HepG2 (cell line): ENCODE measurements around the gene DLG3. TPM values are rescaled to one million over a fixed set of nuclear protein-coding genes. Genes with fewer than 3 reads are reported as not detected.

Experiments
- ATAC-seq: fragments of 200-7000 bp; cut with Tn5 transposase; 3 replicates; pipeline ENCODE4 v1.9.1; 2020; ENCODE audit warnings: mild to moderate bottlenecking, moderate library complexity
- BruUV-seq: library from RNA; stranded (reverse); fragments of 400-500 nt; replicated peaks from 2 replicates; lab custom pipeline; 2021; lab: Mats Ljungman, UMichigan
- CTCF ChIA-PET: fragments of 300-600 bp; formaldehyde crosslinking; extraction: SDS; loops from one replicate; lab custom pipeline; 2021; ENCODE audit warnings: low total read pairs, inconsistent platforms, low intra/inter-chr PET ratio; lab: Yijun Ruan, JAX
- POLR2A ChIA-PET: fragments of 350-600 bp; sonication (Branson Sonifier 250); formaldehyde crosslinking; loops from one replicate; lab custom pipeline; 2020; ENCODE audit warnings: antibody characterized with exemption, inconsistent platforms; lab: Yijun Ruan, JAX
- DNase-seq: peaks from one replicate; pipeline ENCODE4 v3.0.0-alpha.2; 2015; ENCODE audit warnings: low spot score
- FAIRE-seq: peaks from 3 replicates; lab custom pipeline; 2011; peaks lifted over from hg19 to GRCh38; lab: Jason Lieb, UNC
- H2AFZ ChIP-seq: one replicate; pipeline ENCODE4 v1.6.1; 2011; ENCODE audit warnings: low read length, inconsistent platforms
- H3K27ac ChIP-seq: fragments of 300-600 bp; 3 replicates; pipeline ENCODE4 v1.8.0; 2011; ENCODE audit warnings: mixed run types, mild to moderate bottlenecking, mixed read lengths, low read length, inconsistent platforms; ENCODE audit not compliant: insufficient read depth; ENCODE audit errors: extremely low read length
- H3K27me3 ChIP-seq, 2 experiments: fragments of 200-600 bp in 1 of 2; 2 replicates in 1 of 2; 3 replicates in 1 of 2; pipeline versions ENCODE4 v1.6.0 to v1.8.0; 2011; ENCODE audit warnings: low read length in 2 of 2, mild to moderate bottlenecking in 2 of 2, moderate library complexity in 2 of 2, inconsistent platforms in 1 of 2; ENCODE audit not compliant: insufficient read depth in 2 of 2, control insufficient read depth in 1 of 2
- H3K36me3 ChIP-seq, 2 experiments: fragments of 200-600 bp in 1 of 2; replicated peaks in 1 of 2; 2 replicates in 1 of 2; 3 replicates in 1 of 2; pipeline versions ENCODE4 v1.5.1 to v1.8.0; 2011; ENCODE audit warnings: low read length in 2 of 2, inconsistent platforms in 1 of 2; ENCODE audit not compliant: insufficient read depth in 2 of 2, control insufficient read depth in 1 of 2
- H3K4me1 ChIP-seq: 2 replicates; pipeline ENCODE4 v1.5.1; 2012; ENCODE audit warnings: low read length, inconsistent platforms; ENCODE audit not compliant: insufficient read depth
- H3K4me2 ChIP-seq: 2 replicates; pipeline ENCODE4 v1.6.0; 2011; ENCODE audit warnings: low read depth, low read length, inconsistent platforms
- H3K4me3 ChIP-seq, 3 experiments: fragments of 200-600 bp in 1 of 3; sonication (generic), shearing (Covaris generic) in 1 of 3; replicated peaks in 1 of 3; 2 replicates each; pipeline ENCODE4 v1.5.1; 2011 to 2016; ENCODE audit warnings: low read length in 3 of 3, inconsistent platforms in 2 of 3, low read depth in 2 of 3, mild to moderate bottlenecking in 2 of 3, control low read depth in 1 of 3, mixed read lengths in 1 of 3; ENCODE audit not compliant: insufficient read depth in 1 of 3
- H3K79me2 ChIP-seq: one replicate; pipeline ENCODE4 v1.6.1; 2011; ENCODE audit warnings: low read length, inconsistent platforms; ENCODE audit not compliant: insufficient read depth
- H3K9ac ChIP-seq: 2 replicates; pipeline ENCODE4 v1.6.0; 2011; ENCODE audit warnings: mild to moderate bottlenecking, low read depth, low read length, inconsistent platforms; ENCODE audit not compliant: insufficient read depth
- H3K9me3 ChIP-seq: 2 replicates; pipeline ENCODE4 v1.5.1; 2012; ENCODE audit warnings: mild to moderate bottlenecking, low read length
- H4K20me1 ChIP-seq: 2 replicates; pipeline ENCODE4 v1.6.0; 2011; ENCODE audit warnings: inconsistent platforms, mild to moderate bottlenecking, low read length, moderate library complexity; ENCODE audit not compliant: insufficient read depth
- RELA ChIP-seq: sonication (generic); formaldehyde crosslinking; IDR thresholded peaks from 2 replicates; pipeline ENCODE4 v1.4.0; 2020; ENCODE audit warnings: missing genetic modification reagents
- ZNF10 ChIP-seq: sonication (generic); formaldehyde crosslinking; IDR thresholded peaks from 2 replicates; pipeline ENCODE4 v1.4.0; 2020; ENCODE audit warnings: mild to moderate bottlenecking, low read depth, missing genetic modification reagents, borderline replicate concordance
- ZNF20 ChIP-seq: sonication (generic); formaldehyde crosslinking; IDR thresholded peaks from 2 replicates; pipeline ENCODE4 v1.4.0; 2020; ENCODE audit warnings: mild to moderate bottlenecking, moderate library complexity, missing genetic modification reagents
- WGBS: methylation state at CpG from one replicate; pipeline ENCODE4 v1.1.6; 2017; ENCODE audit warnings: low lambda C conversion rate; 5-methylcytosine and 5-hydroxymethylcytosine counted together
- in situ Hi-C: cut with HindIII; loops from 2 replicates; pipeline ENCODE4 v1.10.0; 2017; ENCODE audit warnings: low pct_unique_long_range_greater_than_20kb; ENCODE audit not compliant: extremely low pct_ligation_motif_present
- intact Hi-C: fragments of 100-400 bp; cut with micrococcal nuclease; formaldehyde crosslinking; loops from one replicate; pipeline ENCODE4 v1.10.0; 2022; ENCODE audit not compliant: unreplicated experiment
- polyA plus RNA-seq, 8 experiments: library from polyadenylated mRNA; depleted of rRNA in 3 of 8; stranded (reverse) in 7 of 8; unstranded in 1 of 8; fragments of >200 nt; fragmentation: Illumina TruSeq in 4 of 8; extraction: Trizol in 4 of 8; gene quantifications; 2 replicates each; pipeline versions ENCODE4 v1.2.1 to v1.2.3, GENCODE V29; 2011 to 2016; ENCODE audit warnings: low read depth in 4 of 8, missing spikeins in 1 of 8, mixed read lengths in 1 of 8; ENCODE audit not compliant: insufficient read depth in 1 of 8
- total RNA-seq, 5 experiments: library from RNA; depleted of rRNA; stranded (reverse); fragments of >200 nt; fragmentation: Illumina TruSeq; extraction: Trizol; gene quantifications; 2 replicates each; pipeline ENCODE4 v1.2.3, GENCODE V29; 2016; ENCODE audit warnings: low read depth in 1 of 5
- TF ChIP-seq, protein P1 (sequence below): sonication (generic); formaldehyde crosslinking; IDR thresholded peaks from 2 replicates; pipeline ENCODE4 v1.8.0; 2022; ENCODE audit warnings: mild to moderate bottlenecking, missing genetic modification reagents, moderate library complexity
- TF ChIP-seq, protein P2 (sequence below): IDR thresholded peaks from 2 replicates; pipeline ENCODE4 v1.6.1; 2016; ENCODE audit warnings: control low read depth

The DLG3 gene
- total and polyA plus RNA-seq, 2 of the 13 experiments (the other 11 are each of a cell fraction or from before 2014, with no cell fraction given), result 9.9 to 19.4 TPM

GRCh38 chrX:70423936-70424675 is 20.5 kb upstream of the DLG3 start (continued):
- TF ChIP-seq, protein P1, sequence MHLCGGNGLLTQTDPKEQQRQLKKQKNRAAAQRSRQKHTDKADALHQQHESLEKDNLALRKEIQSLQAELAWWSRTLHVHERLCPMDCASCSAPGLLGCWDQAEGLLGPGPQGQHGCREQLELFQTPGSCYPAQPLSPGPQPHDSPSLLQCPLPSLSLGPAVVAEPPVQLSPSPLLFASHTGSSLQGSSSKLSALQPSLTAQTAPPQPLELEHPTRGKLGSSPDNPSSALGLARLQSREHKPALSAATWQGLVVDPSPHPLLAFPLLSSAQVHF, result no peak
- TF ChIP-seq RELA (CRISPR knock-in tag), result no peak

DNA sequence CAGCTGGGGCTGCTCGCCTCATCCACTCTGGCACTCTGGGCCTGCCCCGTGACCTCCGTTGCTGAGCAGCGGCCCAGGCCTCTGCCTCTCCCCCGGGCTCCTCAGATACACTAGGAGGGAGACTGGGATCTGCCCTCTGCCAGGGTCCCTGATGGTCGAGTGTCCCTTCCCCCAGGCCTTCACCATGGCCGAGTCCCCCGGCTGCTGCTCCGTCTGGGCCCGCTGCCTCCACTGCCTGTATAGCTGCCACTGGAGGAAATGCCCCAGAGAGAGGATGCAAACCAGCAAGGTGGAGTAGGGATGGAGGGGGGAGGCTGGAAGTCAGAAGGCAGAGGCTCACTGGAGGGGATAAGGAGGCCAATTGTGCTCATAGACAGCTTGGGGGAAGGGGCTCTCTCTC is 19.8 kb upstream of the DLG3 start:
- Histone ChIP-seq H3K4me1 (peaks cover 18% of the 10 kb centered on the region), H3K9ac (no peak overlapping the region), H3K4me3 (no peak overlapping the region), H3K36me3 (no peaks in the 10 kb centered on the region), H4K20me1 (no peaks in the 10 kb centered on the region), H3K79me2 (no peaks in the 10 kb centered on the region), H2AFZ (no peak overlapping the region), H3K9me3 (no peaks in the 10 kb centered on the region), H3K4me2 (no peak overlapping the region), H3K27me3 (no peaks in the 10 kb centered on the region), H3K27ac (no peak overlapping the region)
- BruUV-seq, result no TSS peak
- intact Hi-C loops, result loop anchor here (10.0 kb wide), 1 partner anchor 240 kb away; no protein-coding TSS in a partner anchor
- TF ChIP-seq, protein P2, sequence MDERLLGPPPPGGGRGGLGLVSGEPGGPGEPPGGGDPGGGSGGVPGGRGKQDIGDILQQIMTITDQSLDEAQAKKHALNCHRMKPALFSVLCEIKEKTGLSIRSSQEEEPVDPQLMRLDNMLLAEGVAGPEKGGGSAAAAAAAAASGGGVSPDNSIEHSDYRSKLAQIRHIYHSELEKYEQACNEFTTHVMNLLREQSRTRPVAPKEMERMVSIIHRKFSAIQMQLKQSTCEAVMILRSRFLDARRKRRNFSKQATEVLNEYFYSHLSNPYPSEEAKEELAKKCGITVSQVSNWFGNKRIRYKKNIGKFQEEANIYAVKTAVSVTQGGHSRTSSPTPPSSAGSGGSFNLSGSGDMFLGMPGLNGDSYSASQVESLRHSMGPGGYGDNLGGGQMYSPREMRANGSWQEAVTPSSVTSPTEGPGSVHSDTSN (CRISPR knock-in tag), result no peak
- TF ChIP-seq ZNF10 (CRISPR knock-in tag) (no peak), ZNF20 (no peak)
- in situ Hi-C loops, result no loop called here
- ATAC-seq, result no peak
- ChIA-PET POLR2A (no interaction called here), CTCF (no interaction called here)
- 56% methylated on average over 5 of the region's 10 CpGs for WGBS
- DNase-seq, result no peak
- FAIRE-seq, result no peak
